ENCODE results near the gene SEC31A. TPM values are rescaled to one million over a fixed set of nuclear protein-coding genes. Genes with fewer than 3 reads are reported as not detected.

Gene SEC31A
- polyA plus RNA-seq, 3 donors, result 74.8 to 120 (median 107) TPM

GRCh38 chr4:82775243-82775642, 115.7 kb downstream of the SEC31A start:
- Mint-ChIP-seq H3K4me3 (no peak overlapping the region), H3K9me3 (peaks cover 0 to 1% (median 0%) of the 10 kb centered on the region in 7 donors), H3K27me3 (ENCODE audit: low read depth in 3 of 3) (no peaks in the 10 kb centered on the region), H3K4me1 (peaks cover 5% of the 10 kb centered on the region), H3K27ac (no peak overlapping the region), H3K36me3 (no peaks in the 10 kb centered on the region)
- Histone ChIP-seq H3K9ac (ENCODE audit: insufficient read depth, low read length, poor library complexity, severe bottlenecking) (no peak overlapping the region), H3K9me3 (replicated peaks in 1 of 2; ENCODE audit: control insufficient read depth in 1 of 2, insufficient read depth in 1 of 2, low read length in 2 of 2) (no peaks in the 10 kb centered on the region), H3K4me2 (replicated peaks; ENCODE audit: extremely low read depth, low read length, poor library complexity, severe bottlenecking) (no peak overlapping the region), H2AFZ (ENCODE audit: insufficient read depth, low read depth, low read length, poor library complexity, severe bottlenecking) (no peak overlapping the region), H3K79me2 (ENCODE audit: insufficient read depth, low read length) (no peaks in the 10 kb centered on the region), H4K20me1 (ENCODE audit: insufficient read depth, low read length) (no peaks in the 10 kb centered on the region), H3K27ac (ENCODE audit: low read depth in 1 of 2, low read length in 2 of 2) (no peak overlapping the region), H3K4me3 (replicated peaks in 1 of 3; ENCODE audit: low read depth in 2 of 3, low read length in 3 of 3) (no peak overlapping the region), H3K4me1 (ENCODE audit: control insufficient read depth in 1 of 2, insufficient read depth in 2 of 2, low read length in 2 of 2) (no peaks in the 10 kb centered on the region), H3K27me3 (ENCODE audit: control insufficient read depth in 2 of 2, insufficient read depth in 2 of 2, low read length in 2 of 2) (no peaks in the 10 kb centered on the region), H3K36me3 (replicated peaks in 1 of 2; ENCODE audit: control insufficient read depth in 1 of 2, insufficient read depth in 2 of 2, low read length in 2 of 2) (no peaks in the 10 kb centered on the region)
- DNase-seq, result no peak
- WGBS (ENCODE audit: insufficient coverage), result 94% methylated on average over 2 of the region's 5 CpGs
- intact Hi-C loops (cut with micrococcal nuclease), result no loop called here
- TF ChIP-seq CTCF (IDR thresholded peaks at IDR 0.05), result no peak

DNA sequence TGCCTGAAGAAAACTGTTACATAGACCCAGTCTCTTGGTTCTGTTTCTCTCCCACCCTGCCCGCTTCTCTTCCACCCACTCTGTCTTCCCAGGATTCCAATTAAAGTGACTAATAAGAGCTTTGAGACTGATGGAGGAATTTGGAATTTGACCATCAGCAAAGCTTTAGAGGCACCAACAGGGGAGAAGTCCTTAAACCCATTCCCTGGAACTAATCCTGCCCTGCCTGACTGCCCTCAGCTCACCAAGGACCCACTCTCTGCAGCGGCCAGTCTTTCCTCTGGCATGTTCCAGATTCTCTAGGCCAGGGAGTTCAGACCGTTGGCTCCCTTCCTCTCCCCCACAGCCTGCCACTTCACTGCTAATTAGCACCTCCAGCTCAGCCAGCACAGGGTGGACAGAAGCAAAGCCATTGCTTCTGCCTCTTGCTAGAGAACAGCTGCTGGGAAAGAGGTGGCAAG, 116.2 kb downstream of the SEC31A start:
- Histone ChIP-seq H3K79me2 (ENCODE audit: insufficient read depth, low read length) (no peaks in the 10 kb centered on the region), H3K27me3 (ENCODE audit: control insufficient read depth in 2 of 2, insufficient read depth in 2 of 2, low read length in 2 of 2) (no peaks in the 10 kb centered on the region), H3K9me3 (replicated peaks in 1 of 2; ENCODE audit: control insufficient read depth in 1 of 2, insufficient read depth in 1 of 2, low read length in 2 of 2) (no peaks in the 10 kb centered on the region), H2AFZ (ENCODE audit: insufficient read depth, low read depth, low read length, poor library complexity, severe bottlenecking) (no peak overlapping the region), H3K9ac (ENCODE audit: insufficient read depth, low read length, poor library complexity, severe bottlenecking) (no peak overlapping the region), H3K36me3 (replicated peaks in 1 of 2; ENCODE audit: control insufficient read depth in 1 of 2, insufficient read depth in 2 of 2, low read length in 2 of 2) (no peaks in the 10 kb centered on the region), H4K20me1 (ENCODE audit: insufficient read depth, low read length) (no peaks in the 10 kb centered on the region), H3K4me3 (replicated peaks in 1 of 3; ENCODE audit: low read depth in 2 of 3, low read length in 3 of 3) (no peak overlapping the region), H3K27ac (ENCODE audit: low read depth in 1 of 2, low read length in 2 of 2) (no peak overlapping the region), H3K4me1 (ENCODE audit: control insufficient read depth in 1 of 2, insufficient read depth in 2 of 2, low read length in 2 of 2) (no peaks in the 10 kb centered on the region), H3K4me2 (replicated peaks; ENCODE audit: extremely low read depth, low read length, poor library complexity, severe bottlenecking) (no peak overlapping the region)
- Mint-ChIP-seq H3K27me3 (ENCODE audit: low read depth in 3 of 3) (no peaks in the 10 kb centered on the region), H3K36me3 (no peaks in the 10 kb centered on the region), H3K9me3 (peaks cover 0 to 1% (median 0%) of the 10 kb centered on the region in 7 donors), H3K4me3 (no peak overlapping the region), H3K27ac (no peak overlapping the region), H3K4me1 (peaks cover 5% of the 10 kb centered on the region)
- DNase-seq, result no peak
- TF ChIP-seq CTCF (IDR thresholded peaks at IDR 0.05), result no peak
- WGBS (ENCODE audit: insufficient coverage), result 56% methylated on average over 2 of the region's 3 CpGs
- intact Hi-C loops (cut with micrococcal nuclease), result no loop called here

All from CD14-positive monocyte (primary cell).